ENCODE data around the gene TMPRSS7.

DNA sequence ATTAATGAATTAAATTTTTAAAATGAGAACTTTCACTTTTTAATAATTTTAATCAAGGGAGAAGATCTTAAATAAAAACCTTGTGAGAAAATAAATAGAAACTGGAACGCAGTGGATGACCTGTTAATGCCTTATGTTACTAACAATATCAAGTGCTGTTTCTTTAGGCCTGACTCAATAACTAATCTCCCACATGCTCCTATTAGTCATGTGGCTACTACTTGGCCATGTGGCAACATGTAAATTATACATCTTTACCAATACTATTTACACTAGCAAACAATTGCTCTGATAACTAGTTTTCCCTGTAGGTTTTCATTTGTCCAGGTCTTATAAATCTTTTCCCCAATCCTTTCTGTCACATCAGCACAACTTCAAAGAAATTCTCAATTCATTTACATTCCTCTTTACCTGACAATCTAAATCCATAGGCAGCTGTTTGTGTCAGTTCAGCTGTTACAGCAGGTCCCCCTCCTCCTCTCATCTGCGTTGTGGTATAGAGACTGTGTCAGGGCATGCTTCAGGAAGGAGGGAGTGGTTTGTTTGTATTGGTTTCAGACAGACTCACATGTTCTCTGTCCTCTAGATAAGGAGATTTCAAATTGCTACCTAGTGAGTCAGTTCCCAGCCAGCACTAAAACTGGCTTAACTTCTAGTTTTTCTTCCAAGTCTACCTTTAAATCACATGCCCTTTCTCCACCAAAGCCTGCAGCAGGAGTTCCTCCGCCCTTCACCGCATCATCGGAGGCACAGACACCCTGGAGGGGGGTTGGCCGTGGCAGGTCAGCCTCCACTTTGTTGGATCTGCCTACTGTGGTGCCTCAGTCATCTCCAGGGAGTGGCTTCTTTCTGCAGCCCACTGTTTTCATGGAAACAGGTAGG, 40.3 kb downstream of the TMPRSS7 start:
- TF ChIP-seq, protein P1, sequence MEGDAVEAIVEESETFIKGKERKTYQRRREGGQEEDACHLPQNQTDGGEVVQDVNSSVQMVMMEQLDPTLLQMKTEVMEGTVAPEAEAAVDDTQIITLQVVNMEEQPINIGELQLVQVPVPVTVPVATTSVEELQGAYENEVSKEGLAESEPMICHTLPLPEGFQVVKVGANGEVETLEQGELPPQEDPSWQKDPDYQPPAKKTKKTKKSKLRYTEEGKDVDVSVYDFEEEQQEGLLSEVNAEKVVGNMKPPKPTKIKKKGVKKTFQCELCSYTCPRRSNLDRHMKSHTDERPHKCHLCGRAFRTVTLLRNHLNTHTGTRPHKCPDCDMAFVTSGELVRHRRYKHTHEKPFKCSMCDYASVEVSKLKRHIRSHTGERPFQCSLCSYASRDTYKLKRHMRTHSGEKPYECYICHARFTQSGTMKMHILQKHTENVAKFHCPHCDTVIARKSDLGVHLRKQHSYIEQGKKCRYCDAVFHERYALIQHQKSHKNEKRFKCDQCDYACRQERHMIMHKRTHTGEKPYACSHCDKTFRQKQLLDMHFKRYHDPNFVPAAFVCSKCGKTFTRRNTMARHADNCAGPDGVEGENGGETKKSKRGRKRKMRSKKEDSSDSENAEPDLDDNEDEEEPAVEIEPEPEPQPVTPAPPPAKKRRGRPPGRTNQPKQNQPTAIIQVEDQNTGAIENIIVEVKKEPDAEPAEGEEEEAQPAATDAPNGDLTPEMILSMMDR (IDR thresholded peaks at IDR 0.05) = no peak
- peak in 2 of 3 donors; percentile 23 to 40 for TF ChIP-seq POLR2A (IDR thresholded peaks at IDR 0.05)

Measured in body of pancreas (tissue), 4 donors.